ENCODE data around the gene ZNF107.
"Not testable (repeated sequence)": the region's sequence is repeated elsewhere in the genome, so short reads cannot be mapped to it uniquely, and the experiment has no call there.

Gene ZNF107

GRCh38 chr7:64706625-64707292 is 40.8 kb downstream of the ZNF107 start:
- in situ Hi-C loops (cut with MboI; ENCODE audit: low sequenced_read_pairs, unreplicated experiment) = no loop called here
- no peak for DNase-seq (ENCODE audit: low spot score)
- TF ChIP-seq CTCF (IDR thresholded peaks at IDR 0.05; ENCODE audit: borderline replicate concordance, control extremely low read depth, extremely low read depth, insufficient read depth, missing control alignments) = no peak

- in situ Hi-C loops (cut with MboI; ENCODE audit: low sequenced_read_pairs, unreplicated experiment); DNase-seq (ENCODE audit: low spot score): not testable (repeated sequence)
Measured at GRCh38 chr7:64717896-64718295, 52.0 kb downstream of the ZNF107 start.

GRCh38 chr7:64729089-64729848 is 63.3 kb downstream of the ZNF107 start:
- in situ Hi-C loops (cut with MboI; ENCODE audit: low sequenced_read_pairs, unreplicated experiment) = no loop called here
- no peak for TF ChIP-seq CTCF (IDR thresholded peaks at IDR 0.05; ENCODE audit: borderline replicate concordance, control extremely low read depth, extremely low read depth, insufficient read depth, missing control alignments)
- no peak for DNase-seq (ENCODE audit: low spot score)

GRCh38 chr7:64733550-64734240 is 67.8 kb downstream of the ZNF107 start:
- DNase-seq (ENCODE audit: low spot score) = no peak
- TF ChIP-seq CTCF (IDR thresholded peaks at IDR 0.05; ENCODE audit: borderline replicate concordance, control extremely low read depth, extremely low read depth, insufficient read depth, missing control alignments) = no peak

GRCh38 chr7:64736575-64736974 is 70.6 kb downstream of the ZNF107 start:
- no peak for DNase-seq (ENCODE audit: low spot score)
- in situ Hi-C loops (cut with MboI; ENCODE audit: low sequenced_read_pairs, unreplicated experiment) = no loop called here
- no peak for TF ChIP-seq CTCF (IDR thresholded peaks at IDR 0.05; ENCODE audit: borderline replicate concordance, control extremely low read depth, extremely low read depth, insufficient read depth, missing control alignments)

More at GRCh38 chr7:64733550-64734240, 67.8 kb downstream of the ZNF107 start:
- in situ Hi-C loops (cut with MboI; ENCODE audit: low sequenced_read_pairs, unreplicated experiment) = no loop called here

GRCh38 chr7:64738403-64738802 is 72.5 kb downstream of the ZNF107 start:
- in situ Hi-C loops (cut with MboI; ENCODE audit: low sequenced_read_pairs, unreplicated experiment); DNase-seq (ENCODE audit: low spot score): not testable (repeated sequence)

GRCh38 chr7:64738953-64739352 is 73.0 kb downstream of the ZNF107 start:
- in situ Hi-C loops (cut with MboI; ENCODE audit: low sequenced_read_pairs, unreplicated experiment) = not testable (repeated sequence)

GRCh38 chr7:64744680-64745079 is 78.7 kb downstream of the ZNF107 start:
- in situ Hi-C loops (cut with MboI; ENCODE audit: low sequenced_read_pairs, unreplicated experiment) = no loop called here
- DNase-seq (ENCODE audit: low spot score) = no peak
- no peak for TF ChIP-seq CTCF (IDR thresholded peaks at IDR 0.05; ENCODE audit: borderline replicate concordance, control extremely low read depth, extremely low read depth, insufficient read depth, missing control alignments)

More at GRCh38 chr7:64738953-64739352, 73.0 kb downstream of the ZNF107 start:
- not testable (repeated sequence) for DNase-seq (ENCODE audit: low spot score)

Data from GM13976 (cell line).